ENCODE measurements around the gene PEPD. TPM values are rescaled to one million over a fixed set of nuclear protein-coding genes. Genes with fewer than 3 reads are reported as not detected.

The PEPD gene
- total RNA-seq, 1 donor from 2014 or later: 30.0 TPM

DNA sequence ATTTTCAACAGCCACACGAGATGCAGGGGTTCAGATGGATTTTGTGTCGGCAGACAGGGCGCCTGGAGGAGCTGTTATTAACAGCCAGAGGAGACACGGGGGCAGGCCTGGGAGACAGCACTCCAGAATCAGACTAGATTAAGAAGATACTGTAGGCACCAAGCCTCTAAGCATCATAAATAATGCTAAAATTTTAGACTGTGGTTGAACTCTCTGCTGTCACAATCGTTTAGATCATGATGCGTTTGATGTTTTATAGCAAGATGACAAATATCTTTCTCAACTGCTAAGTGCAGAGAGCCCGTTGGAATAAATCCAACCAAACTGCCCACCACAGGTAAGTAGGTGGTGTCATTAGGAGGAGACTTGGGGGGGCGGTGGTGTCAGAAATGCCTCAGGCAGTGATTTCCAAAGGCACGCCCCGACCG, 84.2 kb downstream of the PEPD start:
- Histone ChIP-seq H3K27ac (replicated peaks) (no peak overlapping the region), H3K4me1 (peaks cover 9% of the 10 kb centered on the region), H3K36me3 (no peaks in the 10 kb centered on the region), H3K9me3 (replicated peaks) (no peaks in the 10 kb centered on the region), H3K4me3 (no peak overlapping the region), H3K27me3 (ENCODE audit: low read depth) (no peaks in the 10 kb centered on the region)
- intact Hi-C loops (cut with micrococcal nuclease): no loop called here
- no peak for TF ChIP-seq CTCF (IDR thresholded peaks at IDR 0.05; ENCODE audit: borderline replicate concordance)
- DNase-seq: peak; percentile 10

DNA sequence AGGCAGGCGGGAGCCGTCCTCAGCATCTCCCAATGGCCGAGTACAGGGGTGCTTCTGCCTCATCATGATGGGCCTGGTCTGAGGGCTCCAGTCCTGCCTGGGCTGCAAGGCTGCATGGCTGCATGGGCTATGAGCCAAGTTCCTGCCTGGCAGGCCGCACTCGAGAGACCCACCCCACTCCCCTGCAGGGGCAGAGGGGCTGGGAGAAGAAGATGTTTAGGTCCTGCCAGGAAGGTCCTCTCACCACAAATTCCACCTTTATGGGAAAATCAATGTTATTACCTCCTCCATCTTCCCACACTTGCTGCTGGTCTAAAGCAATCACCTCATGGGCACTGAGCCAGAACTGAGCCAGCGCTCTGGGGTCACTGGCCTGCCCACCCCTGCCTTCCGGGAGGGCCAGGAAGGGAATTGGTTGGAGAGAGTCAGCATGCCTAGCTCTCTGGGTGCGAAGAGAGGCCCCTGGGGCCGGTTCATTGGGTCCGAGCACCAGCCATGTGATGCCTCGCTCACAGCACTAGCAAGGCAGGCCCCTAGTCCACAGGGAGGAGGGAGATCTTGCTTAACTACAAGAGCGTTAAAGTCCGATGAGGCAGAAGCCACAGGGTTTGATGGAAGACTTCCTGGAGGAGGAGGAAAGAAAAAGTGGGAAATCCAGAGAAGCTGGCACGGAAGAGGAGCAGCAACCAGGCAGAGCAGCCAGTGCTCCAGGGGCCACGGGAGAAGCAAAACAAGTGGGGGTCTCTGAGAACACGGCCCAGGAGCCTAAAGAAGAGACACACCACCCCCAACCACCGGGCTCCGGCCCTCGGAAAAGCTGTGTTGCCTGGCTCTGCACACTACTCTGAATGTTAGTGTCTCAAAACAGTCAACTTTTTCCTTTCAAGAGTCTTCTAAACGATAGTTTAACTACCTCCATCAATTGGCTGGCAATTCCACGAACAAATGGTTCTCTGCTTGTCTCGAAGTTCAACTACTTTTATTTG, 84.9 kb downstream of the PEPD start:
- H3K27ac ChIP-seq (replicated peaks): no peak overlapping the region
- peaks cover 9% of the 10 kb centered on the region for H3K4me1 ChIP-seq
- peak; percentile 6 for DNase-seq
- no peak for TF ChIP-seq CTCF (IDR thresholded peaks at IDR 0.05; ENCODE audit: borderline replicate concordance)
- no peaks in the 10 kb centered on the region for H3K9me3 ChIP-seq (replicated peaks)
- H3K4me3 ChIP-seq: no peak overlapping the region
- no peaks in the 10 kb centered on the region for H3K27me3 ChIP-seq (ENCODE audit: low read depth)
- H3K36me3 ChIP-seq: no peaks in the 10 kb centered on the region
- intact Hi-C loops (cut with micrococcal nuclease): no loop called here

DNA sequence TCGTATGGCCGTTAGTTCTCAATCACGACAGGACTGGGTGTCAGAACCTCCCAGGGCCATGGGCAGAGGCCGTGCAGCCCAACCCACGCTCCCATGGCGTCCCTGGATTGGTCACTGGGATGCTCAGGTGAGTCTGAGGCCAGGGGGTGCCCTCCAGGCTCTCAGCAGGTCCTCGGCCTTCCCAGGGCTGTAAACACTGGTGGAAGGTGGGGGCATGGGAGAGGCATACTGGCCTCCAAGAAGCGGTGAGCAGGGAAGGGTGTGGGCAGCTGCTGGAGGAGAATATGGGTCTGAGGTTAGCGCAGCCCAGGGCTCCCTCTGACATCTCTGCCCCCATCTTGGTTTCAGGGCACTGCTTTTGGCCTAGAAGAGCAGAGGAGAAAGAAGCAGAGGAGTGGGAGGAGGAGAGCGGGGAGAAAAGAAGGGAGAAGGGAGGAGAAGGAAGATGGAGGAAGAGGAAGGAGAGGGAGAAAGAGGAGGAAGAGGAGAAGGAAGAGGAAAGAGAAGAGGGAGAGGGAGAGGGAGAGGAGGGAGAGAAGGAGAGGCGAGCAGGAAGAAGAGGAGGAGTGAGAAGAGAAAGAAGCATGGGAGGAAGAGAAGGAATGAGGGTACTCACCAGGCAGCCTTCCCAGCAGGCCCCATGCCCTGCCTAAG, 85.8 kb downstream of the PEPD start:
- intact Hi-C loops (cut with micrococcal nuclease): no loop called here
- H3K4me3 ChIP-seq: no peak overlapping the region
- no peaks in the 10 kb centered on the region for H3K9me3 ChIP-seq (replicated peaks)
- no peak for DNase-seq
- H3K36me3 ChIP-seq: no peaks in the 10 kb centered on the region
- H3K27me3 ChIP-seq (ENCODE audit: low read depth): no peaks in the 10 kb centered on the region
- no peak overlapping the region for H3K27ac ChIP-seq (replicated peaks)
- peaks cover 9% of the 10 kb centered on the region for H3K4me1 ChIP-seq
- TF ChIP-seq CTCF (IDR thresholded peaks at IDR 0.05; ENCODE audit: borderline replicate concordance): no peak

DNA sequence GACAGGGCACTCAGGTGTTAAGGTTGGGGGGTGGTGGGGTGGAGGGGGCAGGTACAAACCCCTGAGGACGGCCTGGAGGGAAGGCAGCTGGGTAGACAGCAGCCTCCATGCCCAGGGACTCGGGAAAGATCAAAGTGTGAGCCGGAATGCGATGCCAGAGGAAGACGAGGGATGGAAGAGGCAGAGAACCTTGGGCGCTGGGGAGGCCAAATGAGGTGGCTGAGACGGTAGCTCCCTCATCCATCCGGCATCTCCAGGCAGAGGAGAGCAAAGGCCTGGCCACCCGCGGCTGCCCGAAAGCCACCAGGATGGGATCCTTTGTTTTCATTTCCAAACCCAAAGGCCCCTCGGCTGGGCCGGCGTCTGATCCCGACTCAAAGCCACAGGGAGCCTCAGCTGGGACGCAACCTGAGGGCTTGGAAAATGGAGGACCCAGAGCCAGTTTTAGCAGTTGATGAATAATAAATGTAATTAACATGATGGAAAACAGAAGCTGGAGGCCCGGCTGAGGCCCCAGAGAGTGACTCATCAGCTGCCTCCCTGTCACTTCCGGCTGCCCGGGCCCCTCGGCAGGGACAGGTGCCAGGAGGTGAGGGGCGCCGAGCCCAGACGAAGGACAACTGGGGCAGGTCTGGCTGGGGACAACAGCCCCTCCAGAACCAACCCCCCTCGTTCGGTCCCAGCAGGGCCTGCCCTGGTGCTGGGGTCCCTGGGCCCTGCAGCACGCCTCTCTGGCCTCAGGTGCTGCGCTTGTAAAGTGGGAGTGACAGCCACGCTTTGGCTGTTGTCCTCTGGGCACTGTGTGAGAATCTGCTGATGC, 86.5 kb downstream of the PEPD start:
- DNase-seq: peak; percentile 9

More for the DNA sequence above, 86.5 kb downstream of the PEPD start:
- intact Hi-C loops (cut with micrococcal nuclease): loop anchor here (5.0 kb wide), 1 partner anchor 337 kb away; no protein-coding TSS in a partner anchor
- H3K27me3 ChIP-seq (ENCODE audit: low read depth): no peaks in the 10 kb centered on the region
- H3K4me3 ChIP-seq: no peak overlapping the region
- H3K27ac ChIP-seq (replicated peaks): no peak overlapping the region
- no peaks in the 10 kb centered on the region for H3K9me3 ChIP-seq (replicated peaks)
- H3K4me1 ChIP-seq: peaks cover 9% of the 10 kb centered on the region
- TF ChIP-seq CTCF (IDR thresholded peaks at IDR 0.05; ENCODE audit: borderline replicate concordance): no peak
- H3K36me3 ChIP-seq: no peaks in the 10 kb centered on the region

Data from left ventricle myocardium inferior (tissue), 1 donor.